ENCODE data around the gene POLDIP2. TPM values are rescaled to one million over a fixed set of nuclear protein-coding genes. Genes with fewer than 3 reads are reported as not detected.

The POLDIP2 gene
- total and polyA plus RNA-seq, 10 donors = 27.8 to 62.6 (median 47.6) TPM

DNA sequence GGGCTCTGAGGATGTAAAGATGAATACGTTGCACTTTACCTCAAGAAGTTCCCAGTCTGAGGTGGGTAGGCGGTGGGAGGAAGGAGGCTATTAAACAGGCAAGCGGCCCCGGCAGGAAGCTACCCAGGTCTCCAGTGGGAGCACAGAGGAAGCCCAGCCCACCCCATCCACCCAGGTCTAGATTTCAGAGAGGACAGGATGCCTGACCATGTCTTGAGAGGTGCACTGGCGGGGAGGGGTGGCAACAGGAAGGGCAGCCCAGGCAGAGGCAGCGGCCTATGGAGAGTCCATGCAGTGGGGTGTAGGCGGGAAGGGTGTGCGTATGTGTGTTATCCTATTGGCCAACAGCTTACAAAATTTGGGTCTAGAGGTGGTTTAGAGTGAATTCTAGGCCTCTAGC, 28.1 kb upstream of the POLDIP2 start:
- DNase-seq = no peak
- intact Hi-C loops (cut with DNase I; ENCODE audit: low total_unique reads) = no loop called here
- peaks cover 0 to 28% (median 0%) of the 10 kb centered on the region in 7 donors for H3K27me3 ChIP-seq (replicated peaks in 1 of 7)
- peak overlapping the region in 7 of 8 donors; percentile 47 to 82 (median 53) for H3K4me3 ChIP-seq
- peak overlapping the region in 4 of 8 donors; percentile 56 to 73 (median 63) for H3K27ac ChIP-seq
- H3K9me3 ChIP-seq = no peaks in the 10 kb centered on the region
- WGBS, 5 donors = 50 to 68% (median 63%) methylated on average over 8 of the region's 8 CpGs
- H3K36me3 ChIP-seq = peaks cover 0 to 33% (median 25%) of the 10 kb centered on the region in 6 donors
- TF ChIP-seq, protein P1, sequence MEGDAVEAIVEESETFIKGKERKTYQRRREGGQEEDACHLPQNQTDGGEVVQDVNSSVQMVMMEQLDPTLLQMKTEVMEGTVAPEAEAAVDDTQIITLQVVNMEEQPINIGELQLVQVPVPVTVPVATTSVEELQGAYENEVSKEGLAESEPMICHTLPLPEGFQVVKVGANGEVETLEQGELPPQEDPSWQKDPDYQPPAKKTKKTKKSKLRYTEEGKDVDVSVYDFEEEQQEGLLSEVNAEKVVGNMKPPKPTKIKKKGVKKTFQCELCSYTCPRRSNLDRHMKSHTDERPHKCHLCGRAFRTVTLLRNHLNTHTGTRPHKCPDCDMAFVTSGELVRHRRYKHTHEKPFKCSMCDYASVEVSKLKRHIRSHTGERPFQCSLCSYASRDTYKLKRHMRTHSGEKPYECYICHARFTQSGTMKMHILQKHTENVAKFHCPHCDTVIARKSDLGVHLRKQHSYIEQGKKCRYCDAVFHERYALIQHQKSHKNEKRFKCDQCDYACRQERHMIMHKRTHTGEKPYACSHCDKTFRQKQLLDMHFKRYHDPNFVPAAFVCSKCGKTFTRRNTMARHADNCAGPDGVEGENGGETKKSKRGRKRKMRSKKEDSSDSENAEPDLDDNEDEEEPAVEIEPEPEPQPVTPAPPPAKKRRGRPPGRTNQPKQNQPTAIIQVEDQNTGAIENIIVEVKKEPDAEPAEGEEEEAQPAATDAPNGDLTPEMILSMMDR (IDR thresholded peaks at IDR 0.05 in 8 of 11, conservative IDR thresholded peaks at IDR 0.05 in 3 of 11) = no peak
- TF ChIP-seq POLR2AphosphoS5 (IDR thresholded peaks at IDR 0.05) = peak in 1 of 3 donors; percentile 16
- peaks cover 10 to 54% (median 32%) of the 10 kb centered on the region in 6 donors for H3K4me1 ChIP-seq

DNA sequence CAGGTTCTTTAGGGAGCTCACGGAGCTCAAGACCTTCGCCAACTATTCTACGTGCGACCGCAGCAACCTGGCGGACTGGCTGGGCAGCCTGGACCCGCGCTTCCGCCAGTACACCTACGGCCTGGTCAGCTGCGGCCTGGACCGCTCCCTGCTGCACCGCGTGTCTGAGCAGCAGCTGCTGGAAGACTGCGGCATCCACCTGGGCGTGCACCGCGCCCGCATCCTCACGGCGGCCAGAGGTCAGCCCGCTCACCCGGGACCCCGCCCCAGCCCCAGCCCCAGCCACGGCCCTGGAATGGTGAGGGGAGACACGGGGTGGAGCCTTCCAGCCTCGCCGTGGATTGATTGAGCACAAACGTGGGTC, 27.7 kb upstream of the POLDIP2 start:
- Histone ChIP-seq H3K27ac (peak overlapping the region in 5 of 8 donors; percentile 1 to 73 (median 63)), H3K4me1 (peaks cover 10 to 58% (median 32%) of the 10 kb centered on the region in 6 donors), H3K27me3 (replicated peaks in 1 of 7) (peaks cover 0 to 28% (median 0%) of the 10 kb centered on the region in 7 donors), H3K36me3 (peaks cover 0 to 29% (median 23%) of the 10 kb centered on the region in 6 donors), H3K9me3 (no peaks in the 10 kb centered on the region), H3K4me3 (peak overlapping the region; percentile 42 to 82 (median 52))
- TF ChIP-seq POLR2A (IDR thresholded peaks at IDR 0.05) (no peak), POLR2AphosphoS5 (IDR thresholded peaks at IDR 0.05) (no peak)
- TF ChIP-seq, protein P1 (IDR thresholded peaks at IDR 0.05 in 8 of 11, conservative IDR thresholded peaks at IDR 0.05 in 3 of 11) = no peak
- 15 to 38% (median 19%) methylated on average over 4 to 29 of the region's 29 CpGs for WGBS, 5 donors
- peak; percentile 84 for DNase-seq
- intact Hi-C loops (cut with DNase I; ENCODE audit: low total_unique reads) = no loop called here

DNA sequence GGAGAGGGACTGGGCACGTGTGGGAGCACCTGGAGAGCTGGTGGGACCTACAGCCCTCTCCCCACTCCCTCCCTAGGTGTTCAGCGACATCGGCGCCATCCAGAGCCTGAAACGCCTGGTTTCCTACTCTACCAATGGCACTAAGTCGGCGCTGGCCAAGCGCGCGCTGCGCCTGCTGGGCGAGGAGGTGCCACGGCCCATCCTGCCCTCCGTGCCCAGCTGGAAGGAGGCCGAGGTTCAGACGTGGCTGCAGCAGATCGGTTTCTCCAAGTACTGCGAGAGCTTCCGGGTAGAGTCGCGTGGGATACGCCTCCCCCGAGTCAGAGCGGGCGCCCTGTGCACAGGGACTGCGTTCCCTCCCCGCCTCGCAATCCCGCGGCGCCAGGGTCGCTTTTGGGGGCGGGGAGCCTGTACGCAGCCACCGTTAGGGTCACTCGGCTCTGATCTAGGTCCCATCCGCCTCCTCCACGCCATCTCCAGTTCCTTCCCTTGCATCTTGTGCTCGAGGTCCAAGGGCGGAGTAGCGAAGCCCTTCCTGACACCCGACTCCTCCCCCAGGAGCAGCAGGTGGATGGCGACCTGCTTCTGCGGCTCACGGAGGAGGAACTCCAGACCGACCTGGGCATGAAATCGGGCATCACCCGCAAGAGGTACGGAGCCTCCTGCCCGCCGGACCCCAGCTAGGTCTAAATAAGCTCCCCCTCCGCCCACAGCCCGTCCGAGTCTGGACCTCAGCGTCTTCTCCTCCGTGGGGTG, 27.1 kb upstream of the POLDIP2 start:
- TF ChIP-seq, protein P1 (IDR thresholded peaks at IDR 0.05 in 8 of 11, conservative IDR thresholded peaks at IDR 0.05 in 3 of 11) = no peak
- TF ChIP-seq POLR2AphosphoS5 (IDR thresholded peaks at IDR 0.05) (peak; percentile 70 to 85 (median 79)), POLR2A (IDR thresholded peaks at IDR 0.05) (no peak)
- H3K36me3 ChIP-seq = peaks cover 0 to 24% (median 17%) of the 10 kb centered on the region in 6 donors
- DNase-seq = peak; percentile 90
- peaks cover 10 to 58% (median 32%) of the 10 kb centered on the region in 6 donors for H3K4me1 ChIP-seq
- no peaks in the 10 kb centered on the region for H3K9me3 ChIP-seq
- H3K27ac ChIP-seq = peak overlapping the region in 6 of 8 donors; percentile 1 to 73 (median 60)
- WGBS, 5 donors = 4 to 12% (median 6%) methylated on average over 37 to 56 of the region's 56 CpGs
- H3K27me3 ChIP-seq (replicated peaks in 1 of 7) = peaks cover 0 to 28% (median 0%) of the 10 kb centered on the region in 7 donors
- peak overlapping the region; percentile 42 to 82 (median 52) for H3K4me3 ChIP-seq
- intact Hi-C loops (cut with DNase I; ENCODE audit: low total_unique reads) = no loop called here

DNA sequence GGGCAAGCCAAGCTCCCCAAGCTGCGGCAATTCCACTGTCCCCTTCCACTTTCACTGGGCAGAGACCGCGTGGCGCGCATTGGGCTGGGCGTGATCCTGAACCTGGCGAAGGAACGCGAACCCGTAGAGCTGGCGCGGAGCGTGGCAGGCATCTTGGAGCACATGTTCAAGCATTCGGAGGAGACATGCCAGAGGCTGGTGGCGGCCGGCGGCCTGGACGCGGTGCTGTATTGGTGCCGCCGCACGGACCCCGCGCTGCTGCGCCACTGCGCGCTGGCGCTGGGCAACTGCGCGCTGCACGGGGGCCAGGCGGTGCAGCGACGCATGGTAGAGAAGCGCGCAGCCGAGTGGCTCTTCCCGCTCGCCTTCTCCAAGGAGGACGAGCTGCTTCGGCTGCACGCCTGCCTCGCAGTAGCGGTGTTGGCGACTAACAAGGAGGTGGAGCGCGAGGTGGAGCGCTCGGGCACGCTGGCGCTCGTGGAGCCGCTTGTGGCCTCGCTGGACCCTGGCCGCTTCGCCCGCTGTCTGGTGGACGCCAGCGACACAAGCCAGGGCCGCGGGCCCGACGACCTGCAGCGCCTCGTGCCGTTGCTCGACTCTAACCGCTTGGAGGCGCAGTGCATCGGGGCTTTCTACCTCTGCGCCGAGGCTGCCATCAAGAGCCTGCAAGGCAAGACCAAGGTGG, 24.0 kb upstream of the POLDIP2 start:
- Histone ChIP-seq H3K9me3 (no peaks in the 10 kb centered on the region), H3K27ac (no peak overlapping the region), H3K4me1 (peaks cover 10 to 51% (median 32%) of the 10 kb centered on the region in 6 donors), H3K27me3 (replicated peaks in 1 of 7) (peaks cover 0 to 28% (median 0%) of the 10 kb centered on the region in 7 donors), H3K4me3 (peak overlapping the region in 4 of 8 donors; percentile 3 to 41 (median 17)), H3K36me3 (peaks cover 0 to 7% (median 0%) of the 10 kb centered on the region in 6 donors)
- DNase-seq = no peak
- WGBS, 5 donors = 24 to 36% (median 31%) methylated on average over 4 to 72 of the region's 72 CpGs
- TF ChIP-seq, protein P1 (IDR thresholded peaks at IDR 0.05 in 8 of 11, conservative IDR thresholded peaks at IDR 0.05 in 3 of 11) = peak in 5 of 11 experiments; percentile 10 to 40 (median 26)
- TF ChIP-seq POLR2A (IDR thresholded peaks at IDR 0.05) (no peak), POLR2AphosphoS5 (IDR thresholded peaks at IDR 0.05) (peak in 2 of 3 donors; percentile 32 to 58)
- intact Hi-C loops (cut with DNase I; ENCODE audit: low total_unique reads) = no loop called here

Data from spleen (tissue), 11 donors.